Measurements from ENCODE around the gene ZNF593OS. TPM values are rescaled to one million over a fixed set of nuclear protein-coding genes. Genes with fewer than 3 reads are reported as not detected.
A peak's percentile ranks its signal among the peaks of the same experiment; 100 is the strongest.

ZNF593OS gene
- total and polyA plus RNA-seq, 2 experiments from 2014 or later: 3.4 TPM; not detected in 1

GRCh38 chr1:26182383-26182696 is 10.7 kb upstream of the ZNF593OS start:
- H3K27ac ChIP-seq: no peak overlapping the region
- no peak for TF ChIP-seq CTCF (IDR thresholded peaks at IDR 0.05; ENCODE audit: low read depth, low read length)
- H3K9me3 ChIP-seq (ENCODE audit: low read depth): no peaks in the 10 kb centered on the region
- H3K4me3 ChIP-seq: no peak overlapping the region
- no peak for DNase-seq (ENCODE audit: low read depth in 1 of 2, low spot score in 1 of 2)
- no peaks in the 10 kb centered on the region for H3K27me3 ChIP-seq
- H3K36me3 ChIP-seq: no peaks in the 10 kb centered on the region
- H3K4me1 ChIP-seq (ENCODE audit: low read depth): peaks cover 7% of the 10 kb centered on the region

- H3K4me1 ChIP-seq (ENCODE audit: low read depth): peaks cover 7% of the 10 kb centered on the region
- no peak overlapping the region for H3K4me3 ChIP-seq
- no peaks in the 10 kb centered on the region for H3K9me3 ChIP-seq (ENCODE audit: low read depth)
- H3K27ac ChIP-seq: no peak overlapping the region
- no peaks in the 10 kb centered on the region for H3K36me3 ChIP-seq
- no peak for TF ChIP-seq CTCF (IDR thresholded peaks at IDR 0.05; ENCODE audit: low read depth, low read length)
- no peaks in the 10 kb centered on the region for H3K27me3 ChIP-seq
- DNase-seq (ENCODE audit: low read depth in 1 of 2, low spot score in 1 of 2): no peak
Measured at GRCh38 chr1:26181586-26182382, 10.2 kb upstream of the ZNF593OS start.

- H3K36me3 ChIP-seq: no peaks in the 10 kb centered on the region
- no peak for DNase-seq (ENCODE audit: low read depth in 1 of 2, low spot score in 1 of 2)
- no peak overlapping the region for H3K27ac ChIP-seq
- H3K9me3 ChIP-seq (ENCODE audit: low read depth): no peaks in the 10 kb centered on the region
- no peak overlapping the region for H3K4me3 ChIP-seq
- no peak for TF ChIP-seq CTCF (IDR thresholded peaks at IDR 0.05; ENCODE audit: low read depth, low read length)
- peaks cover 7% of the 10 kb centered on the region for H3K4me1 ChIP-seq (ENCODE audit: low read depth)
- H3K27me3 ChIP-seq: no peaks in the 10 kb centered on the region
Measured at GRCh38 chr1:26180010-26180506, 8.4 kb upstream of the ZNF593OS start.

- no peaks in the 10 kb centered on the region for H3K36me3 ChIP-seq
- H3K4me3 ChIP-seq: no peak within 1 kb of the TSS
- no peaks in the 10 kb centered on the region for H3K9me3 ChIP-seq (ENCODE audit: low read depth)
Measured at GRCh38 chr1:26177182-26177684, 5.6 kb upstream of the ZNF593OS start, which contains the start of gene CNKSR1. TSS of gene CNKSR1 (plus strand) at chr1:26177491. CDS start at chr1:26177548, 57 bp downstream.

GRCh38 chr1:26175346-26175745 is 3.7 kb upstream of the ZNF593OS start:
- Histone ChIP-seq H3K36me3 (no peaks in the 10 kb centered on the region), H3K4me3 (no peak overlapping the region), H3K27ac (no peak overlapping the region), H3K27me3 (no peaks in the 10 kb centered on the region), H3K4me1 (ENCODE audit: low read depth) (peaks cover 12% of the 10 kb centered on the region), H3K9me3 (ENCODE audit: low read depth) (no peaks in the 10 kb centered on the region)
- no peak for DNase-seq (ENCODE audit: low read depth in 1 of 2, low spot score in 1 of 2)
- TF ChIP-seq CTCF (IDR thresholded peaks at IDR 0.05; ENCODE audit: low read depth, low read length): no peak

More at GRCh38 chr1:26177182-26177684, 5.6 kb upstream of the ZNF593OS start, which contains the start of gene CNKSR1:
- H3K27me3 ChIP-seq: no peaks in the 10 kb centered on the region
- H3K4me1 ChIP-seq (ENCODE audit: low read depth): peaks cover 7% of the 10 kb centered on the region
- no peak for TF ChIP-seq CTCF (IDR thresholded peaks at IDR 0.05; ENCODE audit: low read depth, low read length)
- no peak within 1 kb of the TSS for H3K27ac ChIP-seq
- DNase-seq (ENCODE audit: low read depth in 1 of 2, low spot score in 1 of 2): peak in 1 of 2 donors; percentile 49
